ENCODE data around the gene NABP2.

DNA sequence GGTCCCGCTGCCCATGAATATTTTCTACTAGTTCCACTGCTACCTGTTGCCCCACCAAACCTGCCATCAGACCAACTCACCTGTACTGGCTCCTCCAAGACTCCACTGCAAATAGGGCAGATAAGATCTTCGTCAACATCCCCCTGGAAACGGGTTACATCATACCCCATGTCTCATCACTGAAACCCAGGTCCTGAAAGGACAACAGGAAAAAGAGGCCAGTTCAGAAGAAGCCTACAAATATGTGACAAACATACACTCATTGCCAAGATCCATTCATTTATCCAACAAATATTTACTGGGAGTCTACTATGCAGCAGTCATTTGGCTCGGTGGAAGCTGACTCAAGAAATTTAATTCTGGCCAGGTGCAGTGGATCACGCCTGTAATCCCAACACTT, 10.3 kb upstream of the NABP2 start:
- TF ChIP-seq, protein P1, sequence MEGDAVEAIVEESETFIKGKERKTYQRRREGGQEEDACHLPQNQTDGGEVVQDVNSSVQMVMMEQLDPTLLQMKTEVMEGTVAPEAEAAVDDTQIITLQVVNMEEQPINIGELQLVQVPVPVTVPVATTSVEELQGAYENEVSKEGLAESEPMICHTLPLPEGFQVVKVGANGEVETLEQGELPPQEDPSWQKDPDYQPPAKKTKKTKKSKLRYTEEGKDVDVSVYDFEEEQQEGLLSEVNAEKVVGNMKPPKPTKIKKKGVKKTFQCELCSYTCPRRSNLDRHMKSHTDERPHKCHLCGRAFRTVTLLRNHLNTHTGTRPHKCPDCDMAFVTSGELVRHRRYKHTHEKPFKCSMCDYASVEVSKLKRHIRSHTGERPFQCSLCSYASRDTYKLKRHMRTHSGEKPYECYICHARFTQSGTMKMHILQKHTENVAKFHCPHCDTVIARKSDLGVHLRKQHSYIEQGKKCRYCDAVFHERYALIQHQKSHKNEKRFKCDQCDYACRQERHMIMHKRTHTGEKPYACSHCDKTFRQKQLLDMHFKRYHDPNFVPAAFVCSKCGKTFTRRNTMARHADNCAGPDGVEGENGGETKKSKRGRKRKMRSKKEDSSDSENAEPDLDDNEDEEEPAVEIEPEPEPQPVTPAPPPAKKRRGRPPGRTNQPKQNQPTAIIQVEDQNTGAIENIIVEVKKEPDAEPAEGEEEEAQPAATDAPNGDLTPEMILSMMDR (conservative IDR thresholded peaks at IDR 0.05; ENCODE audit: low read depth, low read length), result no peak
- no peak for TF ChIP-seq EZH2phosphoT487 (IDR thresholded peaks at IDR 0.05; ENCODE audit: borderline replicate concordance, low read length)

Measured in PC-3 (cell line).